HCT116 (cell line): ENCODE data around the gene SORCS2. TPM values are rescaled to one million over a fixed set of nuclear protein-coding genes. Genes with fewer than 3 reads are reported as not detected.

Experiments
- ATAC-seq: fragments of 200-7000 bp; cut with Tn5 transposase; 2 replicates; pipeline ENCODE4 v1.9.1; 2020; ENCODE audit warnings: mild to moderate bottlenecking, moderate library complexity
- BruUV-seq: library from RNA; stranded (reverse); fragments of 400-500 nt; replicated peaks from 2 replicates; lab custom pipeline; 2021; lab: Mats Ljungman, UMichigan
- CTCF ChIA-PET: fragments of 300-600 bp; sonication (Branson Sonifier 250); formaldehyde crosslinking; loops from one replicate; lab custom pipeline; 2021; ENCODE audit warnings: antibody characterized with exemption; lab: Charles Lee
- POLR2A ChIA-PET: fragments of 300-600, 350-600 bp; sonication (Branson Sonifier 250); formaldehyde crosslinking; loops from one replicate; lab custom pipeline; 2021; ENCODE audit warnings: antibody characterized with exemption; lab: Charles Lee
- RAD21 ChIA-PET, 2 experiments: fragments of 300-600 bp; sonication (Branson Sonifier 250); formaldehyde crosslinking; loops; one replicate each; lab custom pipeline; 2023; ENCODE audit warnings: low total read pairs in 2 of 2; ENCODE audit not compliant: uncharacterized antibody in 2 of 2, unreplicated experiment in 2 of 2, low non-redundant PET in 1 of 2; lab: Charles Lee
- DNase-seq: peaks from one replicate; pipeline ENCODE4 v3.0.0-alpha.2; 2010; ENCODE audit warnings: low read depth, low spot score
- H2AFZ ChIP-seq: fragments of 200-600 bp; shearing (Covaris generic), sonication (generic); 2 replicates; pipeline ENCODE4 v1.6.1; 2017; ENCODE audit warnings: low read depth, mixed run types, mixed read lengths, antibody characterized with exemption, low read length; ENCODE audit not compliant: poor library complexity, severe bottlenecking
- H3K27ac ChIP-seq: 2 replicates; pipeline ENCODE4 v1.5.1; 2012; ENCODE audit warnings: low read depth, low read length
- H3K27me3 ChIP-seq: fragments of 200-600 bp; sonication (generic); 2 replicates; pipeline ENCODE4 v1.6.1; 2016; ENCODE audit warnings: mixed run types, low read length, mixed read lengths; ENCODE audit not compliant: insufficient read depth
- H3K36me3 ChIP-seq, 2 experiments: fragments of 200-500 bp in 1 of 2; fragments of 200-600 bp in 1 of 2; sonication (Bioruptor generic) in 1 of 2; sonication (generic) in 1 of 2; 2 replicates each; pipeline versions ENCODE4 v1.5.1 to v1.6.1; 2014 to 2016; ENCODE audit warnings: low read length in 2 of 2, inconsistent platforms in 1 of 2, mixed read lengths in 1 of 2, mixed run types in 1 of 2; ENCODE audit not compliant: insufficient read depth in 2 of 2, control insufficient read depth in 1 of 2
- H3K4me1 ChIP-seq, 2 experiments: fragments of 200-600 bp in 1 of 2; sonication (generic) in 1 of 2; 2 replicates each; pipeline versions ENCODE4 v1.5.1 to v1.6.1; 2012 to 2017; ENCODE audit warnings: low read length in 2 of 2, inconsistent platforms in 1 of 2, mild to moderate bottlenecking in 1 of 2, mixed read lengths in 1 of 2, mixed run types in 1 of 2, moderate library complexity in 1 of 2; ENCODE audit not compliant: insufficient read depth in 2 of 2, control insufficient read depth in 1 of 2
- H3K4me2 ChIP-seq: fragments of 200-600 bp; sonication (generic); 2 replicates; pipeline ENCODE4 v1.6.1; 2017; ENCODE audit warnings: mixed run types, low read length, mixed read lengths
- H3K4me3 ChIP-seq, 2 experiments: fragments of 200-600 bp in 1 of 2; sonication (generic) in 1 of 2; replicated peaks in 1 of 2; 2 replicates each; pipeline ENCODE4 v1.5.1; 2011 to 2016; ENCODE audit warnings: low read length in 2 of 2, control low read depth in 1 of 2, low read depth in 1 of 2, mild to moderate bottlenecking in 1 of 2, mixed read lengths in 1 of 2, mixed run types in 1 of 2
- H3K79me2 ChIP-seq: fragments of 200-600 bp; sonication (generic); 2 replicates; pipeline ENCODE4 v1.6.1; 2017; ENCODE audit warnings: mild to moderate bottlenecking, mixed run types, low read length, moderate library complexity, mixed read lengths; ENCODE audit not compliant: insufficient read depth
- H3K9ac ChIP-seq: fragments of 200-600 bp; sonication (generic); 2 replicates; pipeline ENCODE4 v1.6.1; 2016; ENCODE audit warnings: low read length, mixed read lengths
- H3K9me2 ChIP-seq: fragments of 200-600 bp; sonication (generic), shearing (Covaris generic); 2 replicates; pipeline ENCODE4 v1.6.1; 2017; ENCODE audit warnings: mixed run types, mild to moderate bottlenecking, moderate library complexity; ENCODE audit not compliant: insufficient read depth
- H3K9me3 ChIP-seq, 2 experiments: fragments of 200-500 bp in 1 of 2; fragments of 200-600 bp in 1 of 2; sonication (Bioruptor generic) in 1 of 2; sonication (generic) in 1 of 2; 2 replicates each; pipeline ENCODE4 v1.6.1; 2014 to 2017; ENCODE audit warnings: low read length in 2 of 2, mixed read lengths in 2 of 2, inconsistent platforms in 1 of 2, low read depth in 1 of 2, mild to moderate bottlenecking in 1 of 2, mixed run types in 1 of 2, moderate library complexity in 1 of 2; ENCODE audit not compliant: control insufficient read depth in 1 of 2, insufficient read depth in 1 of 2
- H4K20me1 ChIP-seq: fragments of 200-600 bp; sonication (generic), shearing (Covaris generic); 2 replicates; pipeline ENCODE4 v1.6.1; 2017; ENCODE audit warnings: mixed run types, mild to moderate bottlenecking, moderate library complexity; ENCODE audit not compliant: insufficient read depth
- EZH2 ChIP-seq: fragments of 200-600 bp; sonication (generic); IDR thresholded peaks from 2 replicates; pipeline ENCODE4 v1.6.1; 2017; ENCODE audit warnings: antibody characterized with exemption, mixed run types
- FOSL1 ChIP-seq: IDR thresholded peaks from 2 replicates; pipeline ENCODE4 v1.6.1; 2012; ENCODE audit warnings: low read depth
- JUND ChIP-seq: IDR thresholded peaks from 2 replicates; pipeline ENCODE4 v1.6.1; 2012
- MAX ChIP-seq: IDR thresholded peaks from 2 replicates; pipeline ENCODE4 v1.6.1; 2012
- RAD21 ChIP-seq: IDR thresholded peaks from 2 replicates; pipeline ENCODE4 v1.6.1; 2012; ENCODE audit warnings: low read depth, mild to moderate bottlenecking
- SRF ChIP-seq: IDR thresholded peaks from 2 replicates; pipeline ENCODE4 v1.6.1; 2012; ENCODE audit warnings: low read depth
- YY1 ChIP-seq: IDR thresholded peaks from 2 replicates; pipeline ENCODE4 v1.6.1; 2011; ENCODE audit warnings: low read length, low read depth, moderate library complexity, mild to moderate bottlenecking; ENCODE audit not compliant: insufficient replicate concordance; ENCODE audit errors: extremely low read depth
- intact Hi-C: fragments of 100-400 bp; cut with micrococcal nuclease; formaldehyde crosslinking; loops from 2 replicates; pipeline ENCODE4 v1.10.0; 2022
- total RNA-seq: library from RNA; stranded (reverse); gene quantifications from one replicate; pipeline ENCODE4 v1.2.1, GENCODE V29; 2021; ENCODE audit not compliant: unreplicated experiment
- TF ChIP-seq, protein P1 (sequence below): IDR thresholded peaks from 2 replicates; pipeline ENCODE4 v1.6.1; 2012
- TF ChIP-seq, protein P2 (sequence below): IDR thresholded peaks from 2 replicates; pipeline ENCODE4 v1.6.1; 2012; ENCODE audit warnings: low read depth

The SORCS2 gene
- total RNA-seq, 1 experiment from 2014 or later: 0.37 TPM

- H3K4me1 ChIP-seq: no peaks in the 10 kb centered on the region
- H3K79me2 ChIP-seq: no peaks in the 10 kb centered on the region
- intact Hi-C loops: no loop called here
- ChIA-PET RAD21 (no interaction called here), POLR2A (no interaction called here), CTCF (no interaction called here)
- H2AFZ ChIP-seq: no peak overlapping the region
- no peak overlapping the region for H3K27ac ChIP-seq
- H3K9me2 ChIP-seq: no peaks in the 10 kb centered on the region
- peaks cover 29% of the 10 kb centered on the region for H3K27me3 ChIP-seq
- H3K9me3 ChIP-seq: no peaks in the 10 kb centered on the region
- no TSS peak for BruUV-seq
- H3K4me2 ChIP-seq: no peak overlapping the region
- no peak for DNase-seq
- TF ChIP-seq YY1: no peak
- no peak for TF ChIP-seq EZH2
- TF ChIP-seq FOSL1: no peak
- TF ChIP-seq MAX: no peak
- no peak for TF ChIP-seq RAD21
- no peaks in the 10 kb centered on the region for H4K20me1 ChIP-seq
- ATAC-seq: no peak
- no peak overlapping the region for H3K9ac ChIP-seq
- H3K36me3 ChIP-seq: no peaks in the 10 kb centered on the region
- H3K4me3 ChIP-seq: no peak overlapping the region
These were observed 420.1 kb downstream of the SORCS2 start for GRCh38 chr4:7612311-7612897.

- H3K4me2 ChIP-seq: no peak overlapping the region
- no TSS peak for BruUV-seq
These were observed 422.1 kb downstream of the SORCS2 start for GRCh38 chr4:7614350-7614949.

More at GRCh38 chr4:7614350-7614949, 422.1 kb downstream of the SORCS2 start:
- Histone ChIP-seq H3K79me2 (no peaks in the 10 kb centered on the region), H3K36me3 (no peaks in the 10 kb centered on the region), H4K20me1 (no peaks in the 10 kb centered on the region), H3K27ac (no peak overlapping the region), H2AFZ (no peak overlapping the region), H3K27me3 (peaks cover 14% of the 10 kb centered on the region), H3K9ac (no peak overlapping the region), H3K4me3 (no peak overlapping the region), H3K9me2 (no peaks in the 10 kb centered on the region), H3K9me3 (no peaks in the 10 kb centered on the region), H3K4me1 (no peaks in the 10 kb centered on the region)
- no peak for DNase-seq
- CTCF ChIA-PET: no interaction called here
- POLR2A ChIA-PET: no interaction called here
- intact Hi-C loops: no loop called here
- RAD21 ChIA-PET: no interaction called here
- ATAC-seq: no peak
- TF ChIP-seq SRF: no peak
- TF ChIP-seq, protein P1, sequence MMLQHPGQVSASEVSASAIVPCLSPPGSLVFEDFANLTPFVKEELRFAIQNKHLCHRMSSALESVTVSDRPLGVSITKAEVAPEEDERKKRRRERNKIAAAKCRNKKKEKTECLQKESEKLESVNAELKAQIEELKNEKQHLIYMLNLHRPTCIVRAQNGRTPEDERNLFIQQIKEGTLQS: no peak
- TF ChIP-seq JUND: no peak
- no peak for TF ChIP-seq MAX
- TF ChIP-seq, protein P2, sequence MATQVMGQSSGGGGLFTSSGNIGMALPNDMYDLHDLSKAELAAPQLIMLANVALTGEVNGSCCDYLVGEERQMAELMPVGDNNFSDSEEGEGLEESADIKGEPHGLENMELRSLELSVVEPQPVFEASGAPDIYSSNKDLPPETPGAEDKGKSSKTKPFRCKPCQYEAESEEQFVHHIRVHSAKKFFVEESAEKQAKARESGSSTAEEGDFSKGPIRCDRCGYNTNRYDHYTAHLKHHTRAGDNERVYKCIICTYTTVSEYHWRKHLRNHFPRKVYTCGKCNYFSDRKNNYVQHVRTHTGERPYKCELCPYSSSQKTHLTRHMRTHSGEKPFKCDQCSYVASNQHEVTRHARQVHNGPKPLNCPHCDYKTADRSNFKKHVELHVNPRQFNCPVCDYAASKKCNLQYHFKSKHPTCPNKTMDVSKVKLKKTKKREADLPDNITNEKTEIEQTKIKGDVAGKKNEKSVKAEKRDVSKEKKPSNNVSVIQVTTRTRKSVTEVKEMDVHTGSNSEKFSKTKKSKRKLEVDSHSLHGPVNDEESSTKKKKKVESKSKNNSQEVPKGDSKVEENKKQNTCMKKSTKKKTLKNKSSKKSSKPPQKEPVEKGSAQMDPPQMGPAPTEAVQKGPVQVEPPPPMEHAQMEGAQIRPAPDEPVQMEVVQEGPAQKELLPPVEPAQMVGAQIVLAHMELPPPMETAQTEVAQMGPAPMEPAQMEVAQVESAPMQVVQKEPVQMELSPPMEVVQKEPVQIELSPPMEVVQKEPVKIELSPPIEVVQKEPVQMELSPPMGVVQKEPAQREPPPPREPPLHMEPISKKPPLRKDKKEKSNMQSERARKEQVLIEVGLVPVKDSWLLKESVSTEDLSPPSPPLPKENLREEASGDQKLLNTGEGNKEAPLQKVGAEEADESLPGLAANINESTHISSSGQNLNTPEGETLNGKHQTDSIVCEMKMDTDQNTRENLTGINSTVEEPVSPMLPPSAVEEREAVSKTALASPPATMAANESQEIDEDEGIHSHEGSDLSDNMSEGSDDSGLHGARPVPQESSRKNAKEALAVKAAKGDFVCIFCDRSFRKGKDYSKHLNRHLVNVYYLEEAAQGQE: no peak
- TF ChIP-seq RAD21: no peak
- no peak for TF ChIP-seq FOSL1
